RWPE2 (cell line): ENCODE measurements around the gene NUP62.

Source experiments
- ATAC-seq: fragments of 200-7000 bp; cut with Tn5 transposase; 3 replicates; pipeline ENCODE4 v1.9.1; 2021; ENCODE audit warnings: low read depth
- DNase-seq: peaks from one replicate; pipeline ENCODE4 v3.0.0-alpha.2; 2020; ENCODE audit warnings: low spot score
- H3K27ac ChIP-seq: fragments of 450-650 bp; 2 replicates; pipeline ENCODE4 v1.5.1; 2017; ENCODE audit warnings: mild to moderate bottlenecking; ENCODE audit not compliant: poor library complexity, severe bottlenecking
- H3K27me3 ChIP-seq: fragments of 250-450 bp; sonication (Bioruptor Pico); 2 replicates; pipeline ENCODE4 v1.5.1; 2021; ENCODE audit warnings: mild to moderate bottlenecking, moderate library complexity; ENCODE audit not compliant: insufficient read depth, poor library complexity, severe bottlenecking
- H3K36me3 ChIP-seq: fragments of 250-450 bp; sonication (Bioruptor Pico); 2 replicates; pipeline ENCODE4 v1.5.1; 2020; ENCODE audit warnings: low read depth, mild to moderate bottlenecking, moderate library complexity
- H3K4me1 ChIP-seq: fragments of 250-450 bp; sonication (Bioruptor Pico); 2 replicates; pipeline ENCODE4 v1.5.1; 2021; ENCODE audit warnings: mild to moderate bottlenecking, moderate library complexity; ENCODE audit not compliant: insufficient read depth, poor library complexity, severe bottlenecking
- H3K4me3 ChIP-seq: fragments of 250-450 bp; sonication (Bioruptor Pico); 2 replicates; pipeline ENCODE4 v1.5.1; 2021; ENCODE audit warnings: mild to moderate bottlenecking, moderate library complexity; ENCODE audit not compliant: severe bottlenecking
- H3K9me3 ChIP-seq: fragments of 250-450 bp; sonication (Bioruptor Pico); 2 replicates; pipeline ENCODE4 v1.5.1; 2021; ENCODE audit warnings: mild to moderate bottlenecking, moderate library complexity; ENCODE audit not compliant: severe bottlenecking
- CTCF ChIP-seq: fragments of 450-650 bp; IDR thresholded peaks from one replicate; pipeline ENCODE4 v1.5.1; 2017; ENCODE audit warnings: mild to moderate bottlenecking, moderate library complexity; ENCODE audit not compliant: poor library complexity, severe bottlenecking

NUP62 gene

DNA sequence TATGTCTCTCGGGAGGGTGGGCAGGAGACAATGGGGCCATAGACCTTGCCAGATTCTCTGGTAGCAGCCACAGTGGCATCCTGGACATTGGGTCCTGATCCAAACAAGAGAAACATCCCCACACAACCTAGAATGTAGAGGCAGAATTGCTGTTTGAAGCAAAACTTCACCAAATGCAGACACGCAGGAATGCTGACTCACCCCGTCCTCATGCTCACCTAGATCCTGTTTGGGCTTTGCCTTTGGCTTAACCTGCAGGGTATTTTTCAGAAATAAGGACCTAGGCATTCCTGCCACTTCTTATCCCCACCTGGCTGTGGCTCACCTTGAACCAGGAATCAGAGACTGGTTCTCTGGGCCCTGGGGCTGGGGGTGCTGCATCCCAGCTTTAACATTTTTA lies 44.5 kb downstream of the NUP62 start:
- Histone ChIP-seq H3K27ac (no peak overlapping the region), H3K36me3 (peaks cover 38% of the 10 kb centered on the region)
- TF ChIP-seq CTCF: no peak

DNA sequence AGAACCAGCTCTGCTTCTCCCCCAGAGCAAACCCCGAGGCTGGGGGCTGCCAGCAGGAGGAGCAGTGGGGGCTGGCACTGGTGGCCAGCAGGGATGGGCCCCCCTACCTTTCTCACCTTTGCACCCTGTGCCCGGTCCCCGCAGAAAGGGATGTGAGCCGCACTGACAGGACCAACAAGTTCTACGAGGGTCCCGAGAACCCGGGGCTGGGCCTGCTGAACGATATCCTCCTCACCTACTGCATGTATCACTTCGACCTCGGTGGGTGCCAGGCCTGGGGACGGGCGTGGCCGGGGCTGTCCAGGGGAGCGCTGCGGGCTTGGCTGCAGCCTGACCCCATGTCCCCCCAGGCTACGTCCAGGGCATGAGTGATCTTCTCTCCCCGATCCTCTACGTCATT lies 45.2 kb downstream of the NUP62 start:
- Histone ChIP-seq H3K27ac (no peak overlapping the region), H3K4me1 (no peaks in the 10 kb centered on the region), H3K36me3 (peaks cover 38% of the 10 kb centered on the region), H3K9me3 (no peaks in the 10 kb centered on the region), H3K27me3 (no peaks in the 10 kb centered on the region), H3K4me3 (no peak overlapping the region)
- ATAC-seq (no peak), DNase-seq (no peak)
- TF ChIP-seq CTCF: no peak

More for the DNA sequence above, 44.5 kb downstream of the NUP62 start:
- ATAC-seq: no peak
- Histone ChIP-seq H3K27me3 (no peaks in the 10 kb centered on the region), H3K4me1 (no peaks in the 10 kb centered on the region), H3K9me3 (no peaks in the 10 kb centered on the region), H3K4me3 (no peak overlapping the region)
- DNase-seq: no peak

GRCh38 chr19:49883094-49883493 lies 46.2 kb downstream of the NUP62 start:
- no peaks in the 10 kb centered on the region for H3K4me1 ChIP-seq
- no peaks in the 10 kb centered on the region for H3K9me3 ChIP-seq
- DNase-seq: no peak
- TF ChIP-seq CTCF: no peak
- no peaks in the 10 kb centered on the region for H3K27me3 ChIP-seq
- peaks cover 38% of the 10 kb centered on the region for H3K36me3 ChIP-seq
- H3K27ac ChIP-seq: no peak overlapping the region
- no peak for ATAC-seq
- no peak overlapping the region for H3K4me3 ChIP-seq

DNA sequence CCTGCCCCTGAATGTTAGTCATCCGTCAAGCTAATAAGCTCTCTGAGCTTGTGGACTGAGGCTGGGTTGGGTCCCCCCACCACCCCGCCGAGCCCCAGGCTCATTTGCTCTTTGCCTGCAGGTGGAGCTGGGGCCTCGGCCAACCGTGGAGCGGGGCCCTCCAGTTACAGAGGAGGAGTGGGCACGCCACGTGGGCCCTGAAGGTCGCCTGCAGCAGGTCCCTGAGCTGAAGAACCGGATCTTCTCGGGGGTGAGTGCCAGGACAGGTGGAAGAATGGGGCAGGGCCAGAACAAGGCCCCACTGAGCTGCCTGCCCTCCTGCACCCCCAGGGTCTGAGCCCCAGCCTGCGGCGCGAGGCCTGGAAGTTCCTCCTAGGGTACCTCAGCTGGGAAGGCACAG lies 46.7 kb downstream of the NUP62 start:
- H3K4me1 ChIP-seq: no peaks in the 10 kb centered on the region
- no peaks in the 10 kb centered on the region for H3K27me3 ChIP-seq
- no peak for TF ChIP-seq CTCF
- no peaks in the 10 kb centered on the region for H3K9me3 ChIP-seq
- ATAC-seq (no peak), DNase-seq (no peak)
- no peak overlapping the region for H3K4me3 ChIP-seq
- no peak overlapping the region for H3K27ac ChIP-seq
- H3K36me3 ChIP-seq: peaks cover 38% of the 10 kb centered on the region

DNA sequence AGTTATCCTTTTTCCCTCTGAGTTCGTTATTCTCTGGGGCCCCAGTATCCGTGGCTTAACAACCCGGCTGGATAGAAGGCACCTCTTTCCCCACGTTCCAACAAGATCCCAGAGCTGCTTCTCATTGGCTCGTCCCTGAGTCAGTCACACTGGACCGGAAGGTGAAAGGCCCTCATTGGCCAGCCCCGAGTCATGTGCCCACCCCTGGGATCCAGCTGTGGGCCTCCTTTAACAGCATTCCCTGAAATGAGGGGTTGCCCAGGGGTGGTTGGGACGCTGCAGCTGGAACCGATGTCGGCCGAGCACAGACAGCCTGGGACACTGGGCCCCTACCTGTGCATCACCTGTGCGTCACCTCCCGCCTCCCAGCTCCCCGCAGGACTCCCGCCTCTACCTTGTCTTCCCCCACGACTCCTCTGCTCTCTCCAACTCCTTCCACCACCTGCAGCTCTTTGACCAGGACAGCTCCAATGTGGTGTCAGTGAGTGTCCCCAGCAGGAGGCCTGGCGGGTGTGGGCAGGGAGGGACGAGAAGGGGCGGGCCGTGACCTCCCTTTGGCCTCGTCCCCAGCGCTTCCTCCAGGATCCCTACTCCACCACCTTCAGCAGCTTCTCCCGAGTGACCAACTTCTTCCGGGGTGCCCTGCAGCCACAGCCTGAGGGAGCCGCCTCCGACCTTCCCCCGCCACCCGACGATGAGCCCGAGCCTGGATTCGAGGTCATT lies 47.5 kb downstream of the NUP62 start:
- H3K27ac ChIP-seq: no peak overlapping the region
- peaks cover 38% of the 10 kb centered on the region for H3K36me3 ChIP-seq
- no peaks in the 10 kb centered on the region for H3K4me1 ChIP-seq
- no peaks in the 10 kb centered on the region for H3K9me3 ChIP-seq
- TF ChIP-seq CTCF: no peak
- DNase-seq (no peak), ATAC-seq (no peak)
- H3K27me3 ChIP-seq: no peaks in the 10 kb centered on the region
- no peak overlapping the region for H3K4me3 ChIP-seq
